HG02938 (cell line): ENCODE measurements around the gene SPNS2.

Source experiments
- ATAC-seq: cut with Tn5 transposase; IDR thresholded peaks from one replicate; pipeline ENCODE4 v1.9.1; 2021; ENCODE audit warnings: mild to moderate bottlenecking, moderate library complexity; ENCODE audit not compliant: unreplicated experiment

The SPNS2 gene

DNA sequence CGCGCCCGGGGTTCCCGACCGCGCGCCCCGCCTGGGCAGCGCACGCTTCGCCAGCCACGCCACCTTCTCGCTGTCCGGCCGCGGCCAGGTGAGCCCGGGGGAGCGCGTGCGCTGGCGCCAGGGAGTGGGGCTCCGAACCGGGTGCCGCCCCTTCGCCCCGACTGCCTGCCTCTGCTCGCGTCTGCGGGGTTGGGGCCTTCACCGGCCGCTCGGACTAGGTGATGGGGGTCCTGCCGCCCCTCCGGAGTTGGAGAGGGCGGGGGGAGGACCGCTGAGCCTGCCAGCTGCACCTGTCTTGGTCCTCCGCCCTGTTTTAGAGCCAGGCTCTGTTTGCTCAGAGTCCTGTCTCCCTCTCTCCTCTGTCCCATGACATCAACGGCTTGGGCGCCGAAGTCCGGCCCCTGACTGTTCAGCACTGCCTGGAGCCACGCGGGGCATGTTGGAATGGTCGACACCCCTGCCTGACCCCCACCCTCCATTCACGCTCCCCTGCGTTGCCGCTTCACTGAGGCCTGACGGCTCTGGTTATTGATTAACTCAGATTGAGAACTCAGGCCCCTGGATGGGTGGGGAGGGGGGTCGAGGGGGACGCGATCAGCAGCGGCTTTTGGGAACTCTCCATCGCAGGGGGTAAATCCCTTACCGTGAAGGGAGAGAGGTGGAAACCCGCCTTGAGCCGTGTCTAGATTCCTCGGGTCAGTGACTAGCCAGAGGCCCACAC, 86.4 kb downstream of the SPNS2 start:
- ATAC-seq = no peak

- no peak for ATAC-seq
Measured at GRCh38 chr17:4585638-4585994, 86.9 kb downstream of the SPNS2 start.

DNA sequence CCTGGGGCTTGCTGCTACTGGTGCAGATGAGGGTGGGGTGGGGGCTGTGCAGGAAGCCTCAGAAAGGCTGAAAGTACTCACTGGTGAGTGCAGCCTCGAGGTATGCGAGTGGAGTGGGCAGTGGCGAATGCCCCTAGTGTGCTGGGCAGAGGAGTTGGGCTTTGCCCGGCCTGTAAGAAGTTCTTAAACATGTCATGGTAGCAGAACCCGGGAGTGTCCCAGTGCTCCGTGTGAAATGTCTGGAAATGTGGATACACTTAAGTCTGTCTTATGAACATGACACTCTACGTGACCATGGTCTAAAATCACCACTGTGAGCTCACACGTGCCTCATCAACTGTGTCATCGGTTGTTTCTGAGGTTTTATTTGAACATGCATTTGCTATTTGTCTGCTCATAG, 87.4 kb downstream of the SPNS2 start:
- no peak for ATAC-seq

GRCh38 chr17:4587195-4587594, 88.5 kb downstream of the SPNS2 start:
- ATAC-seq = no peak

GRCh38 chr17:4587803-4588202, 89.1 kb downstream of the SPNS2 start:
- ATAC-seq = no peak

DNA sequence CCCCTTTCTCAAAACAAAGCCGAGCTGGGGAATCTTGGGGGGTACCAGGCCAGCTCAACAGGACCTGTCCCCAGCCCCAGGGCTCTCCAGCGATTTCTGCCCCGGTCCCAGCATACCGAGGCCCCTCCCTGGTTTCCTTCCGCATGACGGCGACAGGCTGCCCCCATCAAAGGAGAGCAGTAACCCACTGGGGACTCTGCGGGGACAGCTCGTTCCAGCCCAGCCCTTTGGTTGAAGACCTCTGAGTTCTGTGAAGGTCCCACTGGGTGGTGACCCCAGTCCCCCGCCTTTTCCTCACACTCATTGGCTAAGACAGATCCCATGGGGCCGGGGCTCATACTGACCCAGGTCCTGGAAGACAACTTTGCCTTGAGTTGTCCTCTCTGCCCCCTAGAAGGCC, 89.7 kb downstream of the SPNS2 start:
- no peak for ATAC-seq
